Esophagus muscularis mucosa (tissue), 4 donors: Measurements from ENCODE around the gene ULK4.

Experiments
- CTCF ChIP-seq, 3 experiments: fragments of 200-600 bp in 2 of 3; fragments of 450-650 bp in 1 of 3; sonication (generic) in 2 of 3; IDR thresholded peaks; one replicate each; pipeline ENCODE4 v1.5.1; 2017 to 2019; ENCODE audit warnings: antibody characterized with exemption in 3 of 3, mild to moderate bottlenecking in 2 of 3, moderate library complexity in 1 of 3
- EP300 ChIP-seq: sonication (generic); formaldehyde crosslinking; IDR thresholded peaks from one replicate; pipeline ENCODE4 v1.6.1; 2017; ENCODE audit warnings: antibody characterized with exemption
- POLR2A ChIP-seq: fragments of 450-650 bp; IDR thresholded peaks from one replicate; pipeline ENCODE4 v1.6.1; 2017; ENCODE audit warnings: antibody characterized with exemption, moderate library complexity, mild to moderate bottlenecking, low read depth

GRCh38 chr3:41363830-41364523 is 597.9 kb downstream of the ULK4 start:
- TF ChIP-seq EP300 (no peak), CTCF (IDR thresholded peaks at IDR 0.05) (no peak), POLR2A (no peak)
